ENCODE measurements around the gene DCXR.

DNA sequence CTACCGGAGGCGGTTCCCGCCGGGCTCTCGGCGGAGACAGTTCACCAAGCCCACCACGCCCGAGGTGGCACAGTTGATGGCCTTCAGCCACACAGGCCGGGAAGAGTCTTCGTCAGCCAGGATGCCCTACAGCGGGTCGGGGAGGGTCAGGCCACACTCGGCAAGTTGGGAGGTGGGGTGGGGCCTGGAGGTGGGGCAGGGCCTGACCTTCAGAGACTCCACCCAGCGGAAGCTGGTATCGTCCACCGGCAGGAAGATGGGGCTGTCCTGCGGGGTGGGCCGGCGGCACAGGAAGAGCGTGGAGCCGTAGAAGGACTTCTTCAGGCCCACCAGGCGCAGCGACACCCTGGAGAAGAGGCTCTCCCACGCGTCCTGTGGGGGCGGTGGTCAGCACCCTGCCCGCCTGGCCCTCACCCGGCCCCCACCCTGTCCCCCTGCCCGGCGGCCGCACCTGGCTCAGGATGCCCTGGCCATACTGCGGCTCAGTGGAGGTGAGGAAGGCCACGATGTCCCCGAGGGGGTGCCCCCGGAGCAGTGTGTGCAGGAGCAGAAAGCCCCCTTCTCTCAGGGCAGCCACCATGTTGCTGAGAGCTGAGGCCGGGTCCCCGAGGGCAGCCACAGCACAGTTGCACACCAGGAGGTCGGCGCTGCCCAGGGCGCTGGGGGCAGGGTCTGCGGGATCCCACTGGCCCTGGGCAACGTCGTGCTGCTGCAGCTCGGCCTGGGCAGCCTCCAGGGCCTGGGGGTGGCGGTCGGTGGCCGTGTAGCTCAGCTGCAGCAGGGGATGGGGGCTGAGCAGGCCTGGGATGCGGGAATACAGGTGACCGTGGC, 47.7 kb upstream of the DCXR start:
- TF ChIP-seq, protein P1, sequence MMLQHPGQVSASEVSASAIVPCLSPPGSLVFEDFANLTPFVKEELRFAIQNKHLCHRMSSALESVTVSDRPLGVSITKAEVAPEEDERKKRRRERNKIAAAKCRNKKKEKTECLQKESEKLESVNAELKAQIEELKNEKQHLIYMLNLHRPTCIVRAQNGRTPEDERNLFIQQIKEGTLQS (CRISPR knock-in tag; IDR thresholded peaks at IDR 0.05), result no peak
- TF ChIP-seq BRF2 (CRISPR knock-in tag; IDR thresholded peaks at IDR 0.05), result no peak
- TF ChIP-seq ARID2 (CRISPR knock-in tag; IDR thresholded peaks at IDR 0.05; ENCODE audit: borderline replicate concordance), result no peak
- TF ChIP-seq ESRRA (CRISPR knock-in tag; IDR thresholded peaks at IDR 0.05; ENCODE audit: low read depth), result no peak
- 0 out of 2 replicates have a peak, but pooled peaks have one; percentile 7 for TF ChIP-seq ZFX (CRISPR knock-in tag; IDR thresholded peaks at IDR 0.05; ENCODE audit: low read depth)
- TF ChIP-seq, protein P2, sequence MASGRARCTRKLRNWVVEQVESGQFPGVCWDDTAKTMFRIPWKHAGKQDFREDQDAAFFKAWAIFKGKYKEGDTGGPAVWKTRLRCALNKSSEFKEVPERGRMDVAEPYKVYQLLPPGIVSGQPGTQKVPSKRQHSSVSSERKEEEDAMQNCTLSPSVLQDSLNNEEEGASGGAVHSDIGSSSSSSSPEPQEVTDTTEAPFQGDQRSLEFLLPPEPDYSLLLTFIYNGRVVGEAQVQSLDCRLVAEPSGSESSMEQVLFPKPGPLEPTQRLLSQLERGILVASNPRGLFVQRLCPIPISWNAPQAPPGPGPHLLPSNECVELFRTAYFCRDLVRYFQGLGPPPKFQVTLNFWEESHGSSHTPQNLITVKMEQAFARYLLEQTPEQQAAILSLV (CRISPR knock-in tag; IDR thresholded peaks at IDR 0.05; ENCODE audit: borderline replicate concordance), result no peak
- no peak for TF ChIP-seq EZH2 (conservative IDR thresholded peaks at IDR 0.05; ENCODE audit: low read depth, low read length)
